ENCODE measurements around the gene IL36B. TPM values are rescaled to one million over a fixed set of nuclear protein-coding genes. Genes with fewer than 3 reads are reported as not detected.
A peak's percentile ranks its signal among the peaks of the same experiment; 100 is the strongest.

IL36B gene
- total and polyA plus RNA-seq, 9 of the 15 experiments (the other 6 are each of a cell fraction or from before 2014, with no cell fraction given): not detected

GRCh38 chr2:113072584-113072983 is 19.9 kb upstream of the IL36B start:
- in situ Hi-C loops (cut with MboI) (no loop called here), intact Hi-C loops (cut with micrococcal nuclease) (no loop called here)
- DNase-seq (ENCODE audit: extremely low read depth in 1 of 4, low spot score in 3 of 4) (no peak), ATAC-seq (no peak), FAIRE-seq (no peak)
- no peaks in the 10 kb centered on the region for H4K20me1 ChIP-seq (replicated peaks; ENCODE audit: control insufficient read depth, insufficient read depth, low read length)
- no peaks in the 10 kb centered on the region for H3K79me2 ChIP-seq (ENCODE audit: control insufficient read depth, insufficient read depth, low read length)
- peaks cover 15 to 34% of the 10 kb centered on the region in 2 experiments; a peak in 4 of 5 replicates for H3K27me3 ChIP-seq (ENCODE audit: control insufficient read depth in 2 of 2, insufficient read depth in 2 of 2, low read length in 2 of 2)
- TF ChIP-seq MAFG (tag; conservative IDR thresholded peaks at IDR 0.05) (peak; percentile 51; the same call in 1 of the 2 replicates), ZNF316 (IDR thresholded peaks at IDR 0.05) (peak; percentile 53; the same call in 1 of the 2 replicates), GABPB1 (CRISPR knock-in tag; IDR thresholded peaks at IDR 0.05) (no peak)
- no peaks in the 10 kb centered on the region for H3K4me1 ChIP-seq (replicated peaks in 1 of 2; ENCODE audit: control insufficient read depth in 2 of 2, insufficient read depth in 2 of 2, low read length in 2 of 2)
- no peaks in the 10 kb centered on the region for H3K9me1 ChIP-seq (ENCODE audit: control insufficient read depth, insufficient read depth, low read length)
- no TSS peak for BruUV-seq (replicated peaks)
- H3K4me2 ChIP-seq (ENCODE audit: insufficient read depth, low read length): no peak overlapping the region
- WGBS (ENCODE audit: insufficient coverage, low coverage, missing lambda C conversion rate): 0% methylated on average over 4 of the region's 4 CpGs
- no peak overlapping the region for H3K9ac ChIP-seq (ENCODE audit: insufficient read depth in 1 of 2, low read depth in 2 of 2, low read length in 2 of 2)
- H3K4me3 ChIP-seq: no peak overlapping the region
- no peaks in the 10 kb centered on the region for H3K9me3 ChIP-seq (replicated peaks; ENCODE audit: control insufficient read depth, insufficient read depth, low read depth, low read length)
- no peak overlapping the region for H2AFZ ChIP-seq (ENCODE audit: low read depth, low read length)
- ChIA-PET POLR2A (interaction anchor here (1.0 kb wide), 1 partner anchor 33 kb away, joined by 5 read pairs; no protein-coding TSS in a partner anchor), CTCF (ENCODE audit: low intra/inter-chr PET ratio) (no interaction called here)
- H3K36me3 ChIP-seq (ENCODE audit: control insufficient read depth, insufficient read depth, low read length): no peaks in the 10 kb centered on the region
- H3K27ac ChIP-seq (ENCODE audit: extremely low read depth, low read depth, low read length): no peak overlapping the region

- no peak for ATAC-seq
- no peaks in the 10 kb centered on the region for H3K36me3 ChIP-seq (ENCODE audit: control insufficient read depth, insufficient read depth, low read length)
- CTCF ChIA-PET (ENCODE audit: low intra/inter-chr PET ratio): no interaction called here
- no peaks in the 10 kb centered on the region for H3K4me1 ChIP-seq (replicated peaks in 1 of 2; ENCODE audit: control insufficient read depth in 2 of 2, insufficient read depth in 2 of 2, low read length in 2 of 2)
- in situ Hi-C loops (cut with MboI) (no loop called here), intact Hi-C loops (cut with micrococcal nuclease) (no loop called here)
- 10% methylated on average over 1 of the region's 1 CpG for WGBS (ENCODE audit: insufficient coverage, low coverage, missing lambda C conversion rate)
- no peaks in the 10 kb centered on the region for H4K20me1 ChIP-seq (replicated peaks; ENCODE audit: control insufficient read depth, insufficient read depth, low read length)
- no peak overlapping the region for H3K4me2 ChIP-seq (ENCODE audit: insufficient read depth, low read length)
- H3K79me2 ChIP-seq (ENCODE audit: control insufficient read depth, insufficient read depth, low read length): no peaks in the 10 kb centered on the region
- no TSS peak for BruUV-seq (replicated peaks)
- no peak overlapping the region for H3K27ac ChIP-seq (ENCODE audit: extremely low read depth, low read depth, low read length)
- no peak overlapping the region for H3K9ac ChIP-seq (ENCODE audit: insufficient read depth in 1 of 2, low read depth in 2 of 2, low read length in 2 of 2)
- no peak for TF ChIP-seq HLTF (IDR thresholded peaks at IDR 0.05)
- no peak for TF ChIP-seq KLF10 (CRISPR knock-in tag; IDR thresholded peaks at IDR 0.05)
- H3K4me3 ChIP-seq: no peak overlapping the region
- FAIRE-seq: no peak
- no peaks in the 10 kb centered on the region for H3K9me1 ChIP-seq (ENCODE audit: control insufficient read depth, insufficient read depth, low read length)
- H3K9me3 ChIP-seq (replicated peaks; ENCODE audit: control insufficient read depth, insufficient read depth, low read depth, low read length): no peaks in the 10 kb centered on the region
- DNase-seq (ENCODE audit: extremely low read depth in 1 of 4, low spot score in 3 of 4): no peak
- no peak overlapping the region for H2AFZ ChIP-seq (ENCODE audit: low read depth, low read length)
- peaks cover 4 to 34% of the 10 kb centered on the region in 2 experiments; a peak in 3 of 5 replicates for H3K27me3 ChIP-seq (ENCODE audit: control insufficient read depth in 2 of 2, insufficient read depth in 2 of 2, low read length in 2 of 2)
- POLR2A ChIA-PET: interaction anchor here (0.9 kb wide), 1 partner anchor 11 kb away, joined by 3 read pairs; no protein-coding TSS in a partner anchor
Measured at GRCh38 chr2:113070606-113070975, 17.9 kb upstream of the IL36B start.
